ENCODE data around the gene CD164L2. TPM values are rescaled to one million over a fixed set of nuclear protein-coding genes. Genes with fewer than 3 reads are reported as not detected.
A peak's percentile ranks its signal among the peaks of the same experiment; 100 is the strongest.

Gene CD164L2
- total RNA-seq, 1 donor from 2014 or later, result not detected

DNA sequence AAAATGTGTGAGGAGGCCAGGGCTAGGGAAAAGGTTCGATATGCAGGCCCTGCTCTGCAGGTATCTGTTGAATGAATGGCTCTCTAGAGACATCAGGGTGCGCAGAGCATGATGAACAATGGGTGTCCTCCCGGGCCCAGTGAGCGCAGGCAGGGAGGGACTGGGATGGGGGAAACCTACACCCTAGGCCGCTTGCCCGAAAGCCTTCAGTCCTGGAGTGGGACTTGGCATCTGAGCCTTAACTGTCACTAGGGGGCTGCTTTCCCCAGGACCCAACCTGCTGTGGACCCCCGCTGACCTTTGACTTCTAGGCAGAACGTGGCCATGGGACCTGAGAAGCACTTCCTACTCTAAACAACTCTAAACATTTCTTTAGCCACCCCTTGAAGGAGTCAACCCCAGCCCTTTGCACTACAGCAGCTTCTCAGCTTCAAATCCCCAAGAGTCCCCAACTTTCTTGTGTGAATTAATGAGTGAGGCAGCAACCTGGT is 15.9 kb downstream of the CD164L2 start:
- Histone ChIP-seq H3K27ac (replicated peaks) (peak overlapping the region; percentile 100), H3K4me1 (peaks cover 56% of the 10 kb centered on the region), H3K36me3 (peaks cover 30% of the 10 kb centered on the region), H3K4me3 (peak overlapping the region; percentile 91), H3K27me3 (ENCODE audit: low read depth) (no peaks in the 10 kb centered on the region), H3K9me3 (replicated peaks) (no peaks in the 10 kb centered on the region)
- DNase-seq, result no peak
- no peak for TF ChIP-seq CTCF (IDR thresholded peaks at IDR 0.05; ENCODE audit: borderline replicate concordance)
- intact Hi-C loops (cut with micrococcal nuclease), result no loop called here

- peak; percentile 46 for TF ChIP-seq CTCF (IDR thresholded peaks at IDR 0.05; ENCODE audit: borderline replicate concordance)
- Histone ChIP-seq H3K27me3 (ENCODE audit: low read depth) (no peaks in the 10 kb centered on the region), H3K4me1 (peaks cover 56% of the 10 kb centered on the region), H3K27ac (replicated peaks) (peak within 1 kb of the TSS; percentile 100), H3K9me3 (replicated peaks) (no peaks in the 10 kb centered on the region), H3K4me3 (peak within 1 kb of the TSS; percentile 91), H3K36me3 (peaks cover 36% of the 10 kb centered on the region)
- DNase-seq, result peak; percentile 94
- intact Hi-C loops (cut with micrococcal nuclease), result no loop called here
These were observed 16.5 kb downstream of the CD164L2 start, which contains the start of gene MAP3K6 for GRCh38 chr1:27366411-27367159. TSS of gene MAP3K6 (minus strand) at chr1:27366961. CDS start at chr1:27366597, 364 bp downstream.

DNA sequence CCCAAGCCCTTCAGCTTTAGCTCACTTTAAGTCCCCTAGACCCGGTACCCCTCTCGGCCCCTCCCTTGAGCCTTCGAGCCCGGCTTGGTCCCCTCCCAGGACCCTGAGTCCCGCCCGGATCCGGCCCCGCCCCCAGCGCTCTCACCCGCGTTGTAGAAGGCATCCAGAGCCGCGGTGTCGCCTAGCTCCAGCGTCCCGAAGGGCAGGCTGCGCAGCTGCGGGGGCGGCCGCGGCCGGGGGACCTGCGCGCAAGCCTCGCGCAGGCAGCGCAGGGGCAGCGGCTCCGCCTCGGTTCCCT is 17.1 kb downstream of the CD164L2 start:
- H3K27me3 ChIP-seq (ENCODE audit: low read depth), result no peaks in the 10 kb centered on the region
- no peaks in the 10 kb centered on the region for H3K9me3 ChIP-seq (replicated peaks)
- TF ChIP-seq CTCF (IDR thresholded peaks at IDR 0.05; ENCODE audit: borderline replicate concordance), result no peak
- H3K4me3 ChIP-seq, result peak overlapping the region; percentile 91
- peak; percentile 94 for DNase-seq
- H3K27ac ChIP-seq (replicated peaks), result peak overlapping the region; percentile 100
- H3K4me1 ChIP-seq, result peaks cover 56% of the 10 kb centered on the region
- peaks cover 41% of the 10 kb centered on the region for H3K36me3 ChIP-seq
- intact Hi-C loops (cut with micrococcal nuclease), result no loop called here

- Histone ChIP-seq H3K4me1 (peaks cover 61% of the 10 kb centered on the region), H3K36me3 (peaks cover 46% of the 10 kb centered on the region), H3K4me3 (peak overlapping the region; percentile 91), H3K27ac (replicated peaks) (peak overlapping the region; percentile 100), H3K9me3 (replicated peaks) (no peaks in the 10 kb centered on the region), H3K27me3 (ENCODE audit: low read depth) (no peaks in the 10 kb centered on the region)
- DNase-seq, result peak; percentile 91
- intact Hi-C loops (cut with micrococcal nuclease), result no loop called here
- TF ChIP-seq CTCF (IDR thresholded peaks at IDR 0.05; ENCODE audit: borderline replicate concordance), result no peak
These were observed 17.6 kb downstream of the CD164L2 start for GRCh38 chr1:27365372-27366112.

GRCh38 chr1:27364696-27365371 is 18.3 kb downstream of the CD164L2 start:
- peaks cover 68% of the 10 kb centered on the region for H3K4me1 ChIP-seq
- no peak for TF ChIP-seq CTCF (IDR thresholded peaks at IDR 0.05; ENCODE audit: borderline replicate concordance)

More at GRCh38 chr1:27364696-27365371, 18.3 kb downstream of the CD164L2 start:
- H3K27ac ChIP-seq (replicated peaks), result peak overlapping the region; percentile 100
- intact Hi-C loops (cut with micrococcal nuclease), result no loop called here
- H3K27me3 ChIP-seq (ENCODE audit: low read depth), result no peaks in the 10 kb centered on the region
- H3K9me3 ChIP-seq (replicated peaks), result no peaks in the 10 kb centered on the region
- H3K4me3 ChIP-seq, result peak overlapping the region; percentile 91
- H3K36me3 ChIP-seq, result peaks cover 53% of the 10 kb centered on the region
- no peak for DNase-seq
